HG03097 (cell line): Measurements from ENCODE around the gene IFT172.

Experiments used
- ATAC-seq: cut with Tn5 transposase; IDR thresholded peaks from one replicate; pipeline ENCODE4 v1.9.1; 2021; ENCODE audit not compliant: unreplicated experiment, low FRiP score

Gene IFT172

DNA sequence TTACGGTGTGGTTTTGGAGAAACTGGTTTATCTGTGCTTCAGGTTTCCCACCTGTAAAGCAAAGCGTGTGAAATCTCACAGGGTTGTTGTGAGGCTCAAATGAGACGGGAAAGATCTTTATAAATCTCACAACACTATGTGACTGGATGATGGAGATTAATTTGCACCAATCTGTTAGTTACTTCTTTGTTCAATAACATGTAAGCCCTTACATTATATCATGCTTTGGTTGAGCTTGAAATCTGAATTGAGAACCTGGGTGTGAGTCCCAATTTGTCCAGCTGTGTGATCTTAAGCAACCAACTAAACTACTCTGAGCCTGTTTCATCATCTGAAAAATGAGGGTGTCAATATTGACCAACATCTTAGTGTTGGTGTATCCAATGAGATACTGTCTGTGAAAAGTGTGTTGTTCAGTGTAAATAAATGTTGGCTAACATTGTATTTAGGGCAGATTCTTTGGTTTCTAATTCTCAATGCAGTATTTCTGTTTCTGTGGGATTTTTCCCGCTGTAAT lies 6.4 kb upstream of the IFT172 start:
- ATAC-seq, result no peak

DNA sequence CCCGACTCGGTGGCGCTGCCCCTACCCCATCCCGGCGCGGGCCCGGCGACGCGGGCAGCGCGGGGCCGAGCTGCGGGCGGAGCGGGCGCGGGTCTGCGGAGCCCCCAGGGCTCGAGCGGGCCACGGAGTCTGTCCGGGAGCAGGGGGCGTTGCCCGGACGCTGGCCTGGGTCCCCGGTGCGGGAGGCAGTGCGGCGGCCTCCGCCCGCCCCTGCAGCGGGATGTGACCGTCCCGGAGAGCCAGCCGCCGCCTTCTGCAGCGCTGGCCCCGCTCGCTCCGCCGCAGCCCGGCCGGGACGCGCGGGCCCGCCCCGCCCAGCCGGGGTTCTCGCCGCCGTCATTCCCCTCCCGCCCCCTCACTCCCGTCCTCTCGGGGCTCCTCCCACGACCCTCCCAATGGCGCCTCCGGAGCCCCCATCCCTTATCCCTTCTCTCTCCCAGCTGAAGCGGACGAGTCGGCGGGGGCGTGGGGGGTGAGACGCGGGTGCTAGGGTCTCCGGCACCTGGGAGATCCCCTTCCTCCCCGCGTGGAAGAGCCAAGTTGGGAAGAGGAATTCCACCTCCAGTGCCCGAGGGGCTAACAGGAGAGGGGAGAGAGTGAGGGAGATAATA lies 5.5 kb upstream of the IFT172 start, which contains the start of gene FNDC4:
Gene FNDC4 (minus strand): TSS at position 257 of the 611 bp plus-strand sequence. CDS start 521 bp downstream, outside the sequence.
- ATAC-seq, result no peak

DNA sequence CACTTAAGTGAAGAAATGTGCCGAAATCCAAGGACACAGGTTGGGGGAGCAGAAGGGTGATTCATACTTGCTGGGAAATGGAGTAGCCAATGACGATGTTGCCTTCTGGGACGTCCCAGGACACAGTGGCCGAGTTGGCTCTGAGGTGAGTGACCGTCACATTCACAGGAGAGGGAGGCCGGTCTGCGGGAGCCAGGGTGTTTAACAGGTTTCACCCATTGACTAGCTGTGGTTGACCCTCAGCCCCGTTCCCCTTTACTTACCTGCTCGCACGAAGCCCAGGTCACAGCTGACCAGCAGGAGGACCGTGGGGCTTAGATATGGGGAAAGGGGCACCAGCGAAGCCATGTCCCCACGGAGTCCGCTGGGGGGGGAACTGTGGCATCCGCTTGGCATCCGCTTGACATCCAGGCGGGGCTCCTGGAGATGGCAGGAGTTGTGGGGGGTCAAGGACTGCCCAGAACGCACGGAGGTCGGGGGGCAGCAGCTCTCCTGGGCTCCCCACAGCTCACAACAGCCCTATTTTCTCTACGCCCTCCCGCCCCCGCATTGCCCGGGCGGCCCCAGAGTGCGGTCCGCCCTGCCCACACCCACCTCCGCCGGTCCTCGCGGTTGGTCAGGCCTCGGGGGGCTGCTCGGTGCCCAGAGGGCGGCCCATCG lies 4.9 kb upstream of the IFT172 start:
- no peak for ATAC-seq

DNA sequence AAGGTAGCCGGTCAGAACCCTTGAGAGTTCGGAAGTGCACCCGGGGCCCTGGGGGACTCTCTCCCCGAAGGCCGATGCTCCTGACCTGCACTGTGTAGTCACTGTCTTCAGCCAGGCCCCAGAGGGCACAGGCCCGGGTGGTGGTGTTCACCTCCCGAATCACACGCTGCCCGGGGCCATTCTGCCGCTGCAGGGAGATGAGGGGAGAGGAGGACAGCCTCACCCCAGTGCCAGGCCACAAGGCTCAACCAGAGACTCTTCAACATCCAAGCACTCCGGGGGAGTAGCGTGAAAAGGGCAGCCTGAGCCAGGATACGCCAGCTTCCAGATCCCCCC lies 4.4 kb upstream of the IFT172 start:
- no peak for ATAC-seq

DNA sequence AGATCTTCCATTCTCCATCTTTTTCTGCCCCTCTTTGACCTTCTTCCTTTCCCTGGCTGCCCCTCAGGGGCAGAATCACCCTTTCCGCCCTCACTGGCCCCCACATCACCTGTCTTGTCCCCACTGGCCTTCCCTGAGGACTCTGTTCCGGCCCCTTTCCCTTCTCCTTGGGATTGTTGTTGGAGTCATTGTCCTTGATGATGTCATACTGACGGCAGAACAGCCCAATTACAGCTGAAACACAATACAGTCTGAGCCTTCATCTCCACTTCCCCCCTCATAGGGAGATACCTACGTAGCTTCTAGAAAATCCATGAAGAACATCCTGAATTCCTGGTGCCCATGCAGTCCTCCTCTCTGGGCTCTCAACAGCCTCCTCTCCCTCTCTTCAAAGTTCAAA lies 3.0 kb upstream of the IFT172 start:
- no peak for ATAC-seq

DNA sequence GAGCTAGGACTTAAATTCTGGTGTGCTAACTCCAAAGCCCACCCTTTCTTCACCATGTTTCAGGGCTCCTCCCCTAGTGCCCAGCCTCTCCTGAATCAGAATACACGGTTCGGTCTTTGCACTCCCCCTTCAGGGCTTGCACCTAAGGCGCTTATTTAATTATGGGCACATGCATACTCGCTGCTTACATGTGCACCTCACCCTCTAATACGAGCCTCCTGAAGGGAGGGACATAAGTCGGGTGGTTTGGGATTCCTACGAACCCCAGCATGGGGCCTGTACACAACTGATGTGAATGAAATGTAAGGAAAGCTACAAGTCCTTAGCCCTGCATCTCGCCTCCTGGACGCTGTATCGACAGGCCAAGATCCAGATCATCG lies 435 bp downstream of the IFT172 start:
- ATAC-seq, result peak; percentile 15

DNA sequence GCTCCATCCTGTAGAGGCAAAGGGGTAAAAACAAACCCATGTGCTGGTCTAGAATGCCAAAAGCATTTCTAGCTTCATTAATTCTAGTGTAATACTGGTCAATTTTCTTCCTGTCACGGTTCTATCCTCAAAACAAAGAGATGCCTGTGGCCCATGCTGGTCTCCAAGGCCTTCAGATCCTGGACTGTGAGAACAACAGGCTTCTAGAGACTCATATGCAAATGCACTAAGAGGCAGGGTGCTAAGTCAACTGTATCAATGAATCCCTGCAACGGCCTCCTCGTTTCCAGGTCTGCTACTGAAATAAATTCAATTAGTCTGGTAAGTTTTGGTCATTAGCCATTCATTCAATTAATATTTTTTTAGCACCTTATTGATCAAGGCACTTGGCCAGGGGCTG lies 4.0 kb downstream of the IFT172 start:
- no peak for ATAC-seq

DNA sequence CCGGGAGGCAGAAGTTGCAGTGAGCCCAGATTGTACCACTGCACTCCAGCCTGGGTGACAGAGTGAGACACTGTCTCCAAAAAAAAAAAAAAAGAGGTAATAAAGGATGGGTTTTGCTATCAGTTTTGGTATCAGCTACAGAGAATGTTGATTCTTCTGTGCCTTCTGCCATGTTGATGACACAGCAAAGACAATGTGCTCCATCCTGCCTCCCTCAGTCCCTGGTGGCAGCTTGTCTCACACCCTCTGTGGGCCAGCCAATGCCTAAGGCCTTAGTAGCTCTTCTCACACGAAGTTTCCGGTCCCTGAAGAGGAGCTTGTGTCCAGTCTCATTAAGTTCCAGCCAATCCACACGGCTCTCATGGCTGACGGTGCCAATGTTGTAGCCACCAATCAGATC lies 17.6 kb downstream of the IFT172 start:
- no peak for ATAC-seq

DNA sequence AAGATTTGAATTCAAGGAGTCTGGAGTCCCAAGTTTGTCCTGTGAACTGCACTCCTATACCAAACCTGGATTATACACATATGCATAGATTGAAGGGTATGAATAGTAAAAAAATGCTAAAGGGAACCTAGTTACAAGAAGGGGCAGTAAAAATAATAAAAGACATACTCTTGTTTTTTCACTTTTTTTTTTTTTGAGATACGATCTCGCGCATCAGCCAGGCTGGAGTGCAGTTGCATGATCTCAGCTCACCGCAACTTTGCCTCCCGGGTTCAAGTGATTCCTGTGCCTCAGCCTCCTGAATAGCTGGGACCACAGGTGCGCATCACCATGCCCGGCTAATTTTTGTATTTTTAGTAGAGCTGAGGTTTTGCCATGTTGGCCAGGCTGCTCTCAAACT lies 25.1 kb downstream of the IFT172 start:
- no peak for ATAC-seq

DNA sequence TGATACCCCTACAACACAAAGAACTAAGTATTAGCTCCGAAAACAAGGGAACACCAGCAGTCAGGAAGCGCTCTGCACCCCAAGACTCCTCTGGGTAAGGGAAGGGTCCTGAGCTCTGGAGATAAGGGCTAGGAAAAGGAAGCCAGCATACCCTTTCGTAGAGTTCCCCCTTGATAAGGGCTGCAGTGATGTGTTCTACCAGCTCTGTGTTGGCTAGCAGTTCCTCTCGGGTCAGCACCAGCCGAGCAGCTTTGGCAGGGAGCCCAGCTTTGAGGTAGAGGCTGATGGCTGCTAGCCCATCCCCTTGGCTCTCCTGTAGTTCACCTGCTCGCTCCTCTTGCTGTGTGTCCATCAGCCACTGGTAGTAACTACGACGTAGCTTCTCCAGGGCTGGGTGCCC lies 28.4 kb downstream of the IFT172 start:
- no peak for ATAC-seq

DNA sequence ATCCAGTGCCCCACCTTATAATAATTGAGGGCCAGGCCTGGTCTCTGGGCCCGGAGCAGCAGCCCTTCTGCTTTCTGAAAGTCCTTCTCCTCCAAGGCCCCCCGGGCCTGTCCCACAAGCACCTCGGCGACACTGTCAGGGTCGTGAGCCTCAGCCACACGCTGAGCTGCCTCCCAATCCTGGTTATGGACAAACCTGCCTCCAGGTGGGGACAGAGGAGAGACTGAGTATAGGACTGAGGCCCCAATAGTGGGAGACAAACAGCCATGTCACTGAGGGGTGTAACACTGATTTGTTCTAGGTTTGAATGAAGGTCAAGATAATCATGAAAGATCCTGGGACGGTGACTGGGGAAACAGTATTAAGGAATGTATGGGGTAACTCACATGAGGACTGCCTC lies 35.6 kb downstream of the IFT172 start:
- no peak for ATAC-seq

DNA sequence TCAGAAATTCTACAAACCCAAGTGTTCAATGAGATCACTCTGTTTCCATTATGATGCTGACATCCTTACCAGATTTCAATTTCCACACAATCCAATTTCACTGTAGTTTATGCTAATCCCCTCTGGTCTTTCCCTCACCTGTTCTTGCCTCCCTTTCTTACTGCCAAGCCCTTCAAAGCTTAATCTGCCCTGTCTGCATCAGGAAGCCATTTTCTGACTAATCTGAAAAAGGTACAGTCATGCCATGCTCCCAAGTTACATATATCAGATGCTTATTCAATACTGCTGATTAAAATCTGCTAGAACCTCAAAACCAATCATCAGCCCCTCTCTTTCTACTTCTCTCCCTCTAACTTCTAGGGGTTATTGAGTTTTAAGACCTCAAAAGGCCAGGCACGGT lies 38.4 kb downstream of the IFT172 start:
- ATAC-seq, result no peak

DNA sequence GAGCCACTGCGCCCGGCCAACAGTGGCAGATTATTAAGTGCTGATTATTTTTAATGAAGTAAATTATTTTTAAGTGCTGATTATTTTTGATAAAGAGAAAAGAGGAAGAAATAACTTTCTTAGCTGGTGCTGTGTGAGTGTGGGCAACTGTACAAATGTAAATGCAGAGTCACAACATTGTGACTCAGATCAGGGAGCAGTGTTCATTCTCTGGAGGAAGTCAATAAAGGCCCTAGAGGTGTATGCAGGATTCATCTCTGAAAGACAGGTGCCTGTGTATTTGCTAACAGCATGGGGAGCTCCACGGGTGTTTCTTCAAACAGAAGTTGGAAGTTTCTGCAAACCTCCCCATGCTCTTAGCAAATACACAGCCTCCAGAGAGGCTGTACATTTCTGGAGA lies 41.2 kb downstream of the IFT172 start:
- ATAC-seq, result no peak

DNA sequence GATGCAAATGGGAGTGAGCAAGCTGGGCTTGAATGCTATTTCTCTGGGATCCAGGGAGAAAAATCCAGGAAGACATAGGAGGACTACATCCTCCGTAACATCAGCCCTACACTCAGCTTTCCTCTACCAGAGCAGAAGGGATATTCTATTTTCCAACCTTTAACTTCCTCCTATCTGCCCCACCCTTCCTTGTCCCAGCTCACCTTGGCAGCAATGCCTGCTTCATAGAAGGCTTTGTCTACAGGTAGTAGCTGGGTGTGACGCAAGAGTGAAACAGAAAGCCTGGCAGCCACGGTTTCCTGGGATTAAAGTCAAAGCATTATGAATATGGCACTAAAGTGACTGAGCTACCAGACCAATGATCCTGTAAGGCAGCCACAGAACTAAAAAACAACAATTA lies 43.5 kb downstream of the IFT172 start:
- ATAC-seq, result no peak

DNA sequence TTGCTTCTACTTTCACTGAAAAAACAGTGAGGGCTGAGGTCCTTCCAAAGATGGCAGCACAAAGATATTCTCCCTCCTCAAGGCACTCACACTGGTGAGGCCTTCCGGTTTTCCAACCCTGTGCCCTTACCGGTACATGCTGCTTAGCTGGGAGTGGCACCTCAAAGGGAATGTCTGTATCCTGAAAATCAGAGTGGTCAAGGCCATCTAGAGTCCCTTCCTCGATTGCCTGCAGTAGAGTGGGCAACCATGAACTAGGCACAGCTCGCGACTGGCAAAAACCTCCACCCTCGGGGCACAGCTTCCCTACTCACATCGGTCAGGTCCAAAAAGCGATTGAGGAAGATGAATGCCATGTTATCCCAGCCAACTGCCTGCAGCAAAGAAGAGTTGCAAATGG lies 43.9 kb downstream of the IFT172 start:
- ATAC-seq, result no peak

DNA sequence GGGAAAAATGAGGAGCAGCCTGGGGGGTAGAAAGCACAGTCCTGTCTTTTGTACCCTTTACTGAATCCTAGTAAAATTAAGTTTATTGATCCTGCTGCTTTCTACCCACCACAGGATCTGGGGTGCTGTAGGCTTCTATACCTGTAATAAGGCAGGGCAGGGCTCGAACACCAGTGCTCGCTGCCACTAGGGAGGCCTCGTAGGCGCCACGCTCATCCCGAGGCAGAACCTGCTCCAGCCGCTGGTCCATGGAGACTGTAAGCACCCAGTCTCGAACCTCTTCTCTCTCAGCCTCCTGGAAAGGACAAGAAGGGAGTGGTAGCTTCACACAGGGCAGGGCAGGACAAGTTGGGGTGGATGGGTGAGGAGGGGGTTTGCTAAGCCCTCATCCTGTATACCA lies 44.4 kb downstream of the IFT172 start:
- no peak for ATAC-seq

DNA sequence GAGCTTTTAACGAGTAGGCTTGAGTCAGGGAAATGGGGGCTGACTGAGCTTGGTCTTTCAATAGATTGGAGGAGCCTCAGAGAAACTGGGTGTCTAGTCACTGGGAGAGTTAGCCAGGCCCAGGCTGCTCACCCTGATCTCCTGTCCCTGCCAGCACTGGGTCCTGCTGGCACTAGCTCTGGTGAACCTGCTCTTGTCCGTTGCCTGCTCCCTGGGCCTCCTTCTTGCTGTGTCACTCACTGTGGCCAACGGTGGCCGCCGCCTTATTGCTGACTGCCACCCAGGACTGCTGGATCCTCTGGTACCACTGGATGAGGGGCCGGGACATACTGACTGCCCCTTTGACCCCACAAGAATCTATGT lies 46.6 kb downstream of the IFT172 start:
- ATAC-seq, result no peak

DNA sequence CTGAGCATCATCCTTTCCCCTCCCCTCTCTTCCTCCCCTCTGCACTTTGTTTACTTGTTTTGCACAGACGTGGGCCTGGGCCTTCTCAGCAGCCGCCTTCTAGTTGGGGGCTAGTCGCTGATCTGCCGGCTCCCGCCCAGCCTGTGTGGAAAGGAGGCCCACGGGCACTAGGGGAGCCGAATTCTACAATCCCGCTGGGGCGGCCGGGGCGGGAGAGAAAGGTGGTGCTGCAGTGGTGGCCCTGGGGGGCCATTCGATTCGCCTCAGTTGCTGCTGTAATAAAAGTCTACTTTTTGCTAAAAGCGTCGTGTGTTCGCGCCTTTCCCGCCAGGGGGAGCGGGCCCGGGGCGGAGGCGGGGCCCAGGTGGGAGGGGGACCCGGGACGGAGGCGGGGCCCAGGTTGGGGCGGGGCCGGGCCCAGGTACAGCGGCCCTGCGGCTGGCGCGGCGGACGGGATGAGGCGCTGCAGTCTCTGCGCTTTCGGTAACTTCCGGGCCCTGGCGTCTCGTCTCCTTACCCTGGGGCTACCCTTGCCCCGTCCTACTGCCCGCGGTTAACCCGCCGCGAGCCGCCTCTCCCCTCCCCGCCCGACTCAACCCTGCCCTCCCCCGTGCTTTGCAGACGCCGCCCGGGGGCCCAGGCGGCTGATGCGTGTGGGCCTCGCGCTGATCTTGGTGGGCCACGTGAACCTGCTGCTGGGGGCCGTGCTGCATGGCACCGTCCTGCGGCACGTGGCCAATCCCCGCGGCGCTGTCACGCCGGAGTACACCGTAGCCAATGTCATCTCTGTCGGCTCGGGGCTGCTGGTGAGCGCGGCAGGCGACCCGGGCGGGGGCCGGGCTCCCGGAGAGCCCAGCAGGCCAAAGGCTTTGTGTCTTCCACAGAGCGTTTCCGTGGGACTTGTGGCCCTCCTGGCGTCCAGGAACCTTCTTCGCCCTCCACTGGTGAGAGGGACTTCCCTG lies 47.3 kb downstream of the IFT172 start, which contains the start of gene KRTCAP3:
Gene KRTCAP3 (plus strand): TSS at position 424 of the 962 bp plus-strand sequence. CDS start 32 bp downstream, at position 456.
- ATAC-seq, result no peak

DNA sequence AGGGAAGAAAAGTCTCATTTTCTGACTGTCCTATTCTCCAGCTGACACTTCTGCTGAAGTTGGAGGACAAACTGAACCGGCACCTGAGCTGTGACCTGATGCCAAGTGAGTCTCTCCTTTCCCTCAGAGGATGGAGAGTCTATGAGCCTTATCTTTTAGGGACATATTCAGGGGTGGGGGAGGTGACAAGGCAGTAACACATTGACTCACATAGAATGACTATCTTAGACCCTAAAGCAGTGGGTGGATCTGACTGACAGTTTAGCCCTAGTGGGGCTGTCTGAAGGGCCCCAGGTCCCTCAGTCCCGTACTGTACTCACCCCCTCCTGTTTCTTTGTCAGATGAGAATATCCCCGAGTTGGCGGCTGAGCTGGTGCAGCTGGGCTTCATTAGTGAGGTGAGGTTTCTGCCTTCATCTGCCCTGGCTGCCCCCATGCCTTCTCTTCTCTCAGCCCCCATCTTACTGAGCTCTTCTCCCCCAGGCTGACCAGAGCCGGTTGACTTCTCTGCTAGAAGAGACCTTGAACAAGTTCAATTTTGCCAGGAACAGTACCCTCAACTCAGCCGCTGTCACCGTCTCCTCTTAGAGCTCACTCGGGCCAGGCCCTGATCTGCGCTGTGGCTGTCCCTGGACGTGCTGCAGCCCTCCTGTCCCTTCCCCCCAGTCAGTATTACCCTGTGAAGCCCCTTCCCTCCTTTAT lies 48.2 kb downstream of the IFT172 start:
- no peak for ATAC-seq

DNA sequence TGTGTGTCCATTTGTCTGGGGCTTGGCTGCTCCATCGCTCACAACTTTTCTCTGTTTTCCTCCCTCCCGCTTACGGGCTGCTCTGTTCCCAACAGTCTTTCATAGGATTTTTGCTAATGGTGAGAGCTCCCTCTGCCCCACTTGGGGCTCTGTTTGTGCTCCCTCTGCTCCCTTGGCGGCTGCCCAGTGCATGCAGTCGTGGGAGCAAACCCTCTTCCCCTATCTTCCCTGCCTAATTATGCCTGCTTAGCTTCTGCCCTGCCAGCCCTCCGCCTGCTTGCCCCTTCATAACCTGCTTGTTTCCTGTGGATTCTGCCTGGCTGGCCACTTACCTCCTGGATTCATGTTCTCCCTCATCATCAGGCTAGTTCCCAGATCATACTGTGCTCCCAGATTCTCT lies 53.9 kb downstream of the IFT172 start:
- ATAC-seq, result no peak

DNA sequence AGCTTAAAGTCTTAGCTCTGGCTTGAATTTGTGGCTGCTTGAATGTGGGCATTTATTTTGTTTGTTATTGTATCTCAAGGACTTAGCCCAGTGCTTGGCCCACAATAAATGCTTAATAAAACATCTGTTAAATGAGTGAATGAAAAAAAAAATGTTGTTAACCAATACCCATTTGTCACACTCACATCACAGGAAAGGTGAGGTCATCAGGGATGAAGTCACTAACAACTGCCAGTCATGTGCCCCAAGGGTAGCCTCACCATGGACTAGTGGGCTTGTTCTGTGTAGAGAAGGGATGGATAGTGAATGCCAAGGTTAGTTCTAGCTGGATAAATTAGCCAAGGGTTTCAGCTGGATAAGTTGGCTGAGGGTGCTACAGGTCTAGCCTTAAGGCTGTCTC lies 58.1 kb downstream of the IFT172 start:
- ATAC-seq, result no peak
